ENCODE measurements around the gene COX4I1. TPM values are rescaled to one million over a fixed set of nuclear protein-coding genes. Genes with fewer than 3 reads are reported as not detected.
A peak's percentile ranks its signal among the peaks of the same experiment; 100 is the strongest.

COX4I1 gene
- total RNA-seq, 1 donor from 2014 or later: 344 TPM

DNA sequence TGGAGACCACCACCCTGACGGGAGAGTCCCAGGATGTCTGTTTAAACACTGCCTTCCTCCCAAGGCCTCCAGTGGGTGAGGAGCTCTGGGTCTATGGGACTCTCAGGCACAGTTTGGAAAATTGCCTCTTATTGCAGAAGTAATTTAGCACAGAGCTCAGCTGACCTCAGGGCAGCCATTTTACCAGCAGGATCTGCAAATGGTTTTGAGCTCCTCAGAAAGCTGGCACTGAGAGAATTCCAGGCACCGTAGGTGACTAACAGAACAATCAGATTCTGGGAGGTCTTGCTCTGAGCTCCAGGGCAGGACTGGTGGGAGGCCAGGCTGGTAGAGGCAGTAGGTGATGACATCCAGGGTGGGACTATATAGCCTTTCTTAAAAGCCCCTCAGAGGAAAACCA is 31.3 kb upstream of the COX4I1 start:
- Mint-ChIP-seq H3K27ac (ENCODE audit: unreplicated experiment) (peak overlapping the region; percentile 94), H3K27me3 (ENCODE audit: low read depth) (no peaks in the 10 kb centered on the region), H3K4me1 (ENCODE audit: low read depth) (peaks cover 12% of the 10 kb centered on the region), H3K4me3 (ENCODE audit: unreplicated experiment) (no peak overlapping the region), H3K9me3 (ENCODE audit: low read depth) (no peaks in the 10 kb centered on the region), H3K36me3 (ENCODE audit: low read depth) (no peaks in the 10 kb centered on the region)
- no peak for TF ChIP-seq CTCF (IDR thresholded peaks at IDR 0.05)
- no peak for DNase-seq (ENCODE audit: low spot score)

GRCh38 chr16:85770741-85771140 is 28.8 kb upstream of the COX4I1 start:
- Mint-ChIP-seq H3K27ac (ENCODE audit: unreplicated experiment) (no peak overlapping the region), H3K27me3 (ENCODE audit: low read depth) (no peaks in the 10 kb centered on the region), H3K36me3 (ENCODE audit: low read depth) (no peaks in the 10 kb centered on the region), H3K4me1 (ENCODE audit: low read depth) (peaks cover 12% of the 10 kb centered on the region), H3K9me3 (ENCODE audit: low read depth) (no peaks in the 10 kb centered on the region), H3K4me3 (ENCODE audit: unreplicated experiment) (no peak overlapping the region)
- no peak for DNase-seq (ENCODE audit: low spot score)
- no peak for TF ChIP-seq CTCF (IDR thresholded peaks at IDR 0.05)

DNA sequence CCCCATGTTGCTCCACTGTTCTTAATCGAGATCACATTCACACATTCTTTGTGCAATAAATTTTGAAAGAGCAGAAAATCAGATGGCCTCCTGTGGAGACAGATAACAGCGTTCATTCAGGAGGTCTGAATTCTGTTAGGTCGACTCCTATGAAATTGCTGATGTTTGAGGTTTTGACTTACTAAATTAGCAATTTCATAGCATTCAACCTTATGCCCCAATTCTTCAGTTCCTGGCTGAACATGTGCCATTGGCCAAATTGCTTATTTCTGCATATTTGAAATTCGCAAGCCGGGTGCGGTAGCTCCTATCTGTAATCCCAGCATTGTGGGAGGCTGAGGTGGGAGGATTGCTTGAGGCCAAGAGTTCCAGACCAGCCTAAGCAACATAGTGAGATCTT is 26.5 kb upstream of the COX4I1 start:
- DNase-seq (ENCODE audit: low spot score): no peak
- TF ChIP-seq CTCF (IDR thresholded peaks at IDR 0.05): no peak
- H3K27me3 Mint-ChIP-seq (ENCODE audit: low read depth): no peaks in the 10 kb centered on the region
- H3K4me3 Mint-ChIP-seq (ENCODE audit: unreplicated experiment): no peak overlapping the region
- peaks cover 6% of the 10 kb centered on the region for H3K4me1 Mint-ChIP-seq (ENCODE audit: low read depth)
- H3K9me3 Mint-ChIP-seq (ENCODE audit: low read depth): no peaks in the 10 kb centered on the region
- peaks cover 1% of the 10 kb centered on the region for H3K36me3 Mint-ChIP-seq (ENCODE audit: low read depth)
- no peak overlapping the region for H3K27ac Mint-ChIP-seq (ENCODE audit: unreplicated experiment)

DNA sequence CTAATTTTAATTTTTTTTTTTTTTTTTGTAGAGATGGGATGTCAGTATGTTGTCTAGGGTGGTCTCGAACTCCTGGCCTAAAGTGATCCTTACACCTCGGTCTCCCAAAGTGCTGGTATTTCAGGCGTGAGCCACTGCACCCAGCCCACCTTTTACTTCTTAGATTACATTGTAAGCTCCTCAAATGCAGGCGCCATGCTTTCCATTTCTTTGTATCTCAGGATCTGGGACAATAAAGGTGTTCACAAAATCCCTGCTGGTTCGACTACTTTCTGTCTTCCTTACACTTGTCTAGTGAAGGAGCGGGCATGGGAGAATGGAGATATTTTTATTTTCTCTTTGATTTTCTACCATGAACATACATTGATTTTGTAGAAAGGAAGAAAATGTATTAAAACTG is 25.4 kb upstream of the COX4I1 start:
- no peak for TF ChIP-seq CTCF (IDR thresholded peaks at IDR 0.05)
- H3K27ac Mint-ChIP-seq (ENCODE audit: unreplicated experiment): no peak overlapping the region
- H3K4me3 Mint-ChIP-seq (ENCODE audit: unreplicated experiment): no peak overlapping the region
- peaks cover 9% of the 10 kb centered on the region for H3K36me3 Mint-ChIP-seq (ENCODE audit: low read depth)
- H3K4me1 Mint-ChIP-seq (ENCODE audit: low read depth): peaks cover 7% of the 10 kb centered on the region
- DNase-seq (ENCODE audit: low spot score): no peak
- H3K9me3 Mint-ChIP-seq (ENCODE audit: low read depth): no peaks in the 10 kb centered on the region
- no peaks in the 10 kb centered on the region for H3K27me3 Mint-ChIP-seq (ENCODE audit: low read depth)

DNA sequence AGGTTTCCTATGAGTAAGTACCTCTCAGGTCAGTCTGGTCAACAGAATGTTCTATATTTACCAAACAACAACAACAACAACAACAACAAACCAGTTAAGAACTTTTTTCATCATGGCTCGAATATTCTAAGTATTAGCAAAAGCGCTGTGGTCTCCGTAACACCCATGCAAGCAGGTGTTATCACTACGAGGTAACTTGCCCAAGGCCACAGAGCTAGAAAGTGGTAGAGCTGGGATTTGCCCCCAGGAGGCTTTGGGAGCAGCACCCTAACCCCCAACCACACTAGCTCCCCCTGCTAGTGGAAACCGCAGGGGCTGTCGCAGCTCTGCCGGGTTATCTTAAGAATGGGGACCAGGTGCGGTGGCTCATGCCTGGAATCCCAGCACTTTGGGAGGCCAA is 24.7 kb upstream of the COX4I1 start:
- TF ChIP-seq CTCF (IDR thresholded peaks at IDR 0.05): no peak
- Mint-ChIP-seq H3K4me1 (ENCODE audit: low read depth) (peaks cover 7% of the 10 kb centered on the region), H3K27ac (ENCODE audit: unreplicated experiment) (no peak overlapping the region), H3K9me3 (ENCODE audit: low read depth) (no peaks in the 10 kb centered on the region), H3K27me3 (ENCODE audit: low read depth) (no peaks in the 10 kb centered on the region), H3K4me3 (ENCODE audit: unreplicated experiment) (no peak overlapping the region), H3K36me3 (ENCODE audit: low read depth) (peaks cover 14% of the 10 kb centered on the region)
- DNase-seq (ENCODE audit: low spot score): no peak
